ENCODE data around the gene ASXL2. TPM values are rescaled to one million over a fixed set of nuclear protein-coding genes. Genes with fewer than 3 reads are reported as not detected.
"Not testable (repeated sequence)": the region's sequence is repeated elsewhere in the genome, so short reads cannot be mapped to it uniquely, and the experiment has no call there.

Gene ASXL2
- total RNA-seq, 1 donor from 2014 or later = 21.3 TPM

DNA sequence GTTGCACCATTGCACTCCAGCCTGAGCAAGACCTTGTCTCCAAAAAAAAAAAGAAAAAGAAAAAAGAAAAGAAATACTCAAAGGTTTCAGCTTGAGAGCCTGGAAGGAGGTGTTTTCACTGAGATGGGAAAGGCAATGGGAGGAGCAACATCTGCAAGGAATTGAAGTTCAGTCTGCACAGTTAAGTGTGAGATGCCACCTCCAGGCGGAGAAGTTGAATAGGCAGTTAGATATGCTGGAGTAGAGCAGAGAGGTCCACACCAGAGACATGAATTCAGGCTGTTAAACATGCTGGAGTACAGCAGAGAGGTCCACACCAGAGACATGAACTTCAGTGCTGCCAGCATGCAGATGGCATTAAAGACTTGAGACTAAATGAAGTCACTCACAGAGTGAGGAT is 163.5 kb downstream of the ASXL2 start:
- intact Hi-C loops (cut with DNase I) = no loop called here
- ATAC-seq (ENCODE audit: poor library complexity) = no peak
- DNase-seq = no peak

DNA sequence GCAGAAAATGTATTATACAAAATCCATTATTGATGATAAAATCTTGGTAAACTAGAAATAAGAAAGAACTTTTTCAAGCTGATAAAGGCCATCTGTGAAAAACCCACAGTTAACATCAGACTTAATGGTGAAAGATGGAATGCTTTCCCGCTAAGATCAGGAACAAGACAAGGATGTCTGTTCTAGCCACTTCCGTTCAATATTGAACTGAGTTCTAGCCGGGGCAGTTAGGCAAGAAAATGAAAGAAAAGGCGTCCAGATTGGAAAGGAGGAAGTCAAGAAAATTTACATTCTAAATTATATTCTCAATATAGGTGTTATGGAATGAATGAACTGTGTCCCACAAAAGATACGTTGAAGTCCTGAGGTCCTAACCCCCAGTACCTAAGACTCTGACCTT is 165.8 kb downstream of the ASXL2 start:
- ATAC-seq (ENCODE audit: poor library complexity) (no peak), DNase-seq (no peak)
- intact Hi-C loops (cut with DNase I) = no loop called here

DNA sequence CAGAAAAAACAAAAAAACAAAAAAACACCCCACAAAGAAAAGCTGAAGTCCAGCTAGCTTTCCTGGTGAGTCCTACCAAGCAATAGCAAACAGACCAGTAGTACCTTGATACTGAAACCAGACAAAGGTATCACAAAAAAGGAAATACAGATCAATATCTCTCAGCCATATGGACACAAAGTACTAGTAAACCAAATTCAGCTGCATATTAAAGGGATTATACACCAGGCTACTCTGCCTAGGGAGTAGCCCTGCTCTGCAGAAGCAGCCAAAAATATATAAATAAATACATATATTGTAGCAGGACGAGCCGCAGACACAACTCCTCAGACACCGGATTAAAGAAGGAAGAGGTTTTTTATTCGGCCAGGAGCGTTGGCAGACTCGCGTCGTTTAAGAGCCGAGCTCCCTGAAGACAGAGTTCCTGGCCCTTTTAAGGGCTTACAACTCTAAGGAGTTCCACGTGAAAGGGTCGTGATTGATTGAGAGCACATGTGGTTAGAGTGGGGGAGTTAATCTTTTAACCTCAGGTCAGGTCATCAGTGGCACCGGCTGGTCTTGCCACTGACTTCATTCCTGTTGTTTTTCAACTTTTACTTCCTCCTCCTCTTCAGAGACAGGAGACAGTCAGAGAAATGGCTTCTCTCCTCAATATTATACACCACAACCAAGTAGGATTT is 166.5 kb downstream of the ASXL2 start:
- intact Hi-C loops (cut with DNase I) = no loop called here
- ATAC-seq (ENCODE audit: poor library complexity) = no peak
- DNase-seq = no peak

DNA sequence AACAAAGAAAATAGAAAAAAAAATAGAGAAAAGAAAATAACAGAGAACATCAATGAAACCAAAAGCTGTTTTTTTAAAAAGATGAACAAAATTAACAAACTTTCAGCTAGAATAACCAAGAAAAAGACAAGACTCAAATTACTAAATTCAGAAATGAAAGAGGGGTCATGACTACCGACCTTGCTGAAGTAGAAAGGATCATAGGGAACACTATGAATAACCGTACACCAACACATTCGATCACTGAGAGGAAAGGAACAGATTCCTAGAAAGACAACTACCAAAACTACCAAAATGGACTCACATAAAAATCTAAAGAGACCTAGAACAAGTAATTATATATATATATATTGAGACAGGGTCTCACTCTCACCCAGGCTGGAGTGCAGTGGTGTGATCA is 167.5 kb downstream of the ASXL2 start:
- intact Hi-C loops (cut with DNase I) = no loop called here
- ATAC-seq (ENCODE audit: poor library complexity) = no peak

DNA sequence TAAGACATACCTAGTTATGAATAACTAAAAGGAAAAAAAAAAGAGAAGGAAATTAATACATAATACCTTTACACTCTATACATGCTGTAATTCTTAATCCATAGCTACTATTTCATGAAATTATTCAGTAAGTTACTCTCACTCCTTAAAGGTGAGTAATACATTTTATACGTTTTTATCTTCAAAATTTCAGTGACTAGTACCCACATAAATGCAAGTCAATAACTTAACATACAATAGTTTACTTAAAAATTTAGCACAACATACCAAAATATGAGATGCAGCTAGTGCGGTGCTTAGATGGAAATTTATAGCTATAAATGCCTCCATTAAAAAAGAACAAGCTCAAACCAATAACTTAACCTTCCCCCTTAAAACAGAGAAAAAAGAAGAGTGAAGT is 168.9 kb downstream of the ASXL2 start:
- intact Hi-C loops (cut with DNase I) = no loop called here
- DNase-seq = no peak
- ATAC-seq (ENCODE audit: poor library complexity) = no peak

More for the DNA sequence above, 167.5 kb downstream of the ASXL2 start:
- DNase-seq = no peak

DNA sequence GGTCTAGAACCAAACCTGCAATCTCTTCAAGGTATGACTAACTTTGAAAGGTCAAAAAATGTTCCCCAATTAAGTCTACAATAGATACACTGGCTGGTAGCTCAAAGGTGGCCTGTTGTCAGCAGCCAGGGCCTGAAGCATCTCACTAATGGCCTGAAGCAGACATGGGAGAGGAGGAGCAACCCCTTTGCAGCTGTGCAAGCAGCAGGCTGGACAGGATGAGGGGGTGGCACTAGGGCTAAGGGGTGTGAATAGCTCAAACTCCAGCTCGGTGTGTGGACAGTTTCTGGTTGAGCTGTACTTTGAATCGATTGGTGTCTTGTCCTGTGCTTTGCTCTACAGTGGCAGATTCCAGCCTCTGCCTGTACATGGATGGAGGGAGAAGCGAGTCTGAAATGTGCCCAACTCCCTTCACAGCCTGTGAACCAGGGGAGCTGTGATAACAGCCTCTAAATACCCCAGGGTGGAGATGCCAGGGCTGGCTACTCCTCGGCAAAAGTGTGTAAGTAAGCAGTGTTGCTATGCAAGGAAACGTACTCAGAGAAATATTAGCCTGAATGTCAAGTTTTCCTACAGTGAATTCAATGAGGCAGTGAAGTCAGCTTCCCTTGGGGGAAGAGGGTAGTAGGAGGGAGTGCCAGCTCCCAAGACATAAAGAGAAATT is 170.2 kb downstream of the ASXL2 start:
- no peak for ATAC-seq (ENCODE audit: poor library complexity)
- intact Hi-C loops (cut with DNase I) = no loop called here
- DNase-seq = no peak

DNA sequence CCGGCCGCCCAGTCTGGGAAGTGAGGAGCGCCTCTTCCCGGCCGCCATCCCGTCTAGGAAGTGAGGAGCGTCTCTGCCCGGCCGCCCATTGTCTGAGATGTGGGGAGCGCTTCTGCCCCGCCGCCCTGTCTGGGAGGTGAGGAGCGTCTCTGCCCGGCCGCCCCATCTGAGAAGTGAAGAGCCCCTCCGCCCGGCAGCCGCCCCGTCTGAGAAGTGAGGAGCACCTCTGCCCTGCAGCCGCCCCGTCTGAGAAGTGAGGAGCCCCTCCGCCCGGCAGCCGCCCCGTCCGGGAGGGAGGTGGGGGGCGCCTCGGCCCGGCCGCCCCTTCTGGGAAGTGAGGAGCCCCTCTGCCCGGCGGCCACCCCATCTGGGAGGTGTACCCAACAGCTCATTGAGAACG is 172.7 kb downstream of the ASXL2 start:
- ATAC-seq (ENCODE audit: poor library complexity); DNase-seq; intact Hi-C loops (cut with DNase I): not testable (repeated sequence)

DNA sequence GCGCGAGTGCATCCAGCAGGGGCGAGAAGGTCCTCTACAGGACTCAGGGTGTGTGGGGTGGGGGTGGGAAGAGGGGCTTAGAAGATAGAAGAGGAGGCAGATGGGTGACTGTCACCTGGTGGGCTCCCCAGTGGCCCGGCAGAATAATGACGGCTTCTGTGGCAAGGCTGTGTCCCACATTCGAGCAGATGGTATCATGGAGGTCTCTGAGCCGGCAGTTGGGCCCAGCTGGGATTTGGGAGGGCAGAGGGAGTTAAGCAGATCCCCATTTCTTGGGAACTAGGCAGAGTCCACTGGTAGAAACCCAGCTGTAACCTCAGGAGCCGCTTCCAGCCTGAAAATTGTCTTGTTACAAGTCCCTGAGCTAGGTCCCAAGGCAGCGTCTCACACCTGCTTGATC is 176.5 kb downstream of the ASXL2 start:
- intact Hi-C loops (cut with DNase I) = no loop called here
- ATAC-seq (ENCODE audit: poor library complexity) (no peak), DNase-seq (no peak)

DNA sequence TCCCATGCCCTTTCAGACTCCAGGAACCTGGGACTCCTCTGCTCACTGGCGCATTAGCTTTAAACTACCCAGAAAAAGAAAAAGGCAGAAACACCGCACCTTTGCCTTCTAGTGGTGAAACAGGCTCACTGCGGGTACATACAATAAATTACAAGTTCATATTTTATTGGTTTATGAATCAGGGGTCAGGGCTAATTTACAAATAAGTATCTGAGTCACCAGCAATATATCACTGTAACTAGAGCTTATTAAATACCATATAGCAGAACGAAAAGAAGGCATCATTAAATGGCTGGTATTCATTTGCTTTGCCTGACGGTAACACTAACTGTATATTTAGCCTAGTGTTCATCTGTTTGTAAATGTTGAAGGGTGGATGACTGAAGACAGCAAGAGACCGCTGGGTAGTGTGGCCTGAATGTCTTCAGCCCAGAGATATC is 178.0 kb downstream of the ASXL2 start:
- DNase-seq (no peak), ATAC-seq (ENCODE audit: poor library complexity) (no peak)
- intact Hi-C loops (cut with DNase I) = no loop called here

DNA sequence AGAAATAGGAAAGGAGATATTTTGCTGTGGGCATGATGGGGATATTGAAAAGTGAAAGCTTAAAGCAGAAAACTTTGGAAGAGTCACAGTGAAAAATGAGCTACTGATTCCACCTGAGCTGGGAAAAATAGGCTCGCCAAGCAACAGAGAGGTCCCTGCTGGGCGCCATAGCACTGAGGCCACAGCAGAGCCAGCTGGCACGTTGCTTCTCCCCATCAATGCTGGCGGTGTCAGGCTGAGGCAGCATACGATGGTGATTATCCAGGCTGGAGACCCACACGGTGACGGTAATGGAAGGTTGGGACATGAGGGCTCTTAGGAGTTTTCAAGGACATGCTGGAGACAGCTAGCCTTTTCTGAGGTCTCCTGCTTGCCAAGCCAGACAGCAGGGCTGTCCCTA is 179.1 kb downstream of the ASXL2 start:
- no peak for DNase-seq
- intact Hi-C loops (cut with DNase I) = no loop called here
- ATAC-seq (ENCODE audit: poor library complexity) = no peak

DNA sequence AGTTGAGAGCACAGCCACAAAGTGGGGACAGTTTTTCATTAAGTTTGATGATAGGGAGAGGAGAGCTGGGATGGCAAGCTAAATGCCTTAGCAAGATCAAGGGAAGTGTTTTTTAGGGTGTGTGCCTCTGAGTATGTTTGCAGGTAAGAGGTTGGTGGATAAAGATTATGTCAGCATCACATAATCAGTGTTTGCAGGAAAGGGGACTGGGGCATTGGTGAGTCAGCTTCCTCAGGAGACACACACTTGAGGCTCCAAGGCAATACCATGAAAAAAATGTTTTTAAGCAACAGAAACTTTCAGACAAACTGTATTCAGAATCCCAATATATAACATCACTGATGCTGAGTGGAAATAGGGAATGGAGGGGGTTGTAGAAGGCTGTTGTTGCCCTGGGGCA is 179.5 kb downstream of the ASXL2 start:
- intact Hi-C loops (cut with DNase I) = no loop called here

DNA sequence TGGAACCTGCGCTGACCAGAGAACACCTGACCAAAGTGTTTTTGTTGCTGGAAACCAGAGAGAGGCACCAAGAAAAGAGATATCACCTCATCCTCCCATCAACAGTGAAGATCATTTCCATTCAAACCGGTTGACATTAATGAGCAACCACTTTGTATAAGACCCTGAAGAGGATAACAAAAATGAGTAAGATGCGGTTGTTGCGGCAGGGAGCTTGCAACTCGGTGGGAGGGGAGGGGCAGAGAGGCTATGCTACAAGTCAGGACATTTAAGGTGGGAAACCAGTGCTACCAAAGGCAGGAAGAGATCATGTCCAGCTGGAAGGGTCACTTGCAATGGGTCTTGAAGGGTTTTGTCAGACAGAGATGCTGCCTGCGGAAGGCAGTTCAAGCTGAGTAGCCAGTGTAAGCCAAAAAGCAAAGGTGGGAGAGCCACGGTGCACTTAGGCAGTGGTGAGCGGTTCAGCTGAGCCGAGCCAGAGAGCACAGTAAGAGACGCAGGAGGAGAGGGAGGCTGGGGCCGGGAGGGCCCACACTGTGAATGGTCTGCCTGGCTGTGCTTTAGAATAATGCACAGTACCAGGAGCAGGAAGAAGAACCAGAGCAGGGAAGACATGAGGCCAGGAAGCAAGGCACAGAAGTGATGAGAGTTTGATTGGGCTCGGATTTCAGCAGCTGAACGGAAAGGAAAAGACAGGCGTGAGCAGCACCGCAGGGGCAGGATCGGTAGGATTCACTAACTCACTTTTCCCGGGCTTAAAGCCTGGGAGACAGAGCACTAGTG is 180.5 kb downstream of the ASXL2 start:
- no peak for ATAC-seq (ENCODE audit: poor library complexity)
- no peak for DNase-seq
- intact Hi-C loops (cut with DNase I) = no loop called here

More for the DNA sequence above, 179.5 kb downstream of the ASXL2 start:
- no peak for DNase-seq
- ATAC-seq (ENCODE audit: poor library complexity) = no peak

DNA sequence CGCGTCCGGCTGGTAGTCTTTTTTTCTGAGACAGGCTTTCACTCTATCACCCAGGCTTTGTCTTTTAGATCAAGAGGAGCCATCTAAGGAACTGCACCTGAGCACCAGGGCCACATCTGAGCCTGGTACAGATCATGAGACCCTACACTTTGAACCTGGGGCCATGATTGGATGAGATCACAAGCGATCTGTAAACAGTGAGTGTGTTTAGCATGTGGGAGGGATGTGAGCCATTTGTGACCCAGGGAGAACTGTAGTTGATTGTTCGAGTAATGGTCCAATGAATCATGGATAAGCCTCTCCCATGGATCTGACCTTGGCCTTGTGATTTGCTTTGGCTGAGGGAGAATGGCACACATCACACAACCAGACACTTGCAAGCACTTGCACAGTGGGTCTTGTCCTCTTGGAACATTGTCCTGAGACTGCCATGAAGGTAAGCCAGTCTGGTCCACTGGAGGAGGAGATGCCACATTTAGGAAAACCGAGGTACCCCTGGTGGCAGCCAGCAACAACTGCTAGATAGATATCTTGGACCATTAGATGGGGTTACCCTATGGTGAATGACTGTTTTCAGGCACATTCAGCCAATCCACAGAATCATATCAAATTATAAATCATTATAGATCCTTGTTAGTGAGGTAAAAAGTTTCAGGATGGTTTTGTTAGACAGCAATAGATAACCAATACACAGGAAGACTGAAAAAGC is 185.4 kb downstream of the ASXL2 start:
- no peak for ATAC-seq (ENCODE audit: poor library complexity)
- DNase-seq = no peak
- intact Hi-C loops (cut with DNase I) = no loop called here

DNA sequence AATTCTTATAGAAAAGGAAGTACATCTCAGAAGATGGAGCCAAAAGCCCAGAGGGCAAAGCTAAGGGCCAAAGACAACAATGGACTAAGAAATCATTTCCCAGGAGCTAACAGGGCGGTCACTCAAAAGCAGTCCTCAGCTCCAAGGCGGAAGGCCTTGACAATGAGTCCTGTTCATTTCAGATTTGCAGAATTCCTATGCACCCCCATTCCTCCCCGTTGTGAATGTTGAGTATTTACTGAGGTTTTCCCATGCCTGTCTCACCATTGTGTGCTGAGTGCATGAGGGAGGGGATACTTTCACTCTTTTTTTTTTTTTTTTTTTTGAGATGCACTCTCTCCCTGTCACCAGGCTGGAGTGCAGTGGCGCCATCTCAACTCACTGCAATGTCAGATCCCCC is 186.1 kb downstream of the ASXL2 start:
- DNase-seq (no peak), ATAC-seq (ENCODE audit: poor library complexity) (no peak)
- intact Hi-C loops (cut with DNase I) = no loop called here

DNA sequence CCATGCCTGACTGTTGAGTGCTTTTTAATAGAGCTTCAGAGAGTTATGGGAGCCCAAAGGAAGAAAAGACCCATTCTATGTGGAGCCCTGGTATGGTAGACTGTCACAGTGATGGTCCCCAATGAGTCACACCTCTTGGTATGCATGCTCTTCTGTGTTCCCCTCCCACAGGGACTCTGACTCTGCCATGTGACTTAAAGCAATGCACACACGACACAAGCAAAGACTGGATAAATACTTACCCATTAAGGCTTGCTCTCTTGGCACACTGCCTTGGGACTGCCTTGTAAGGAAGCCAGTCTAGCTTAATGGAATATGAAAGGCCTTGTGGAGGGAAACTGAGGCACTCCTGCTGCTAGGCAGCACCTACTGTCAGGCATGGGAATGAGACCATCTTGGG is 188.2 kb downstream of the ASXL2 start:
- ATAC-seq (ENCODE audit: poor library complexity) (no peak), DNase-seq (no peak)
- intact Hi-C loops (cut with DNase I) = no loop called here

DNA sequence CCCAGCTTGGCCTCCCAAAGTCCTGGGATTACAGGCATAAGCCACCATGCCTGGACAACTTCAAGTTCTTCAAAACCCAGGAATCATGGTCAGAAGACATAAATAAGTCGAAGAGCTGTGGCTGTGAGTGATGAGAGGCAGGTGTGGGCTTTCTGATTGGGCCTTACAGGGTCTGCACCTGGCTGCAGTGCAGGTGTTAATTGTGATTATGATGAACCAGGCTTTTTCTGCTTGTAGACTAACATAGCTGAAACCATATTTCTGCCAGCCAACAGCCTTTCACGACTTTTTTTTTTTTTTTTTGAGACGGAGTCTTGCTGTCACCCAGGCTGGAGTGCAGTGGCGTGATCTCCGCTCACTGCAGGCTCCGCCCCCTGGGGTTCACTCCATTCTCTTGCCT is 190.1 kb downstream of the ASXL2 start:
- intact Hi-C loops (cut with DNase I) = no loop called here
- DNase-seq (no peak), ATAC-seq (ENCODE audit: poor library complexity) (no peak)

DNA sequence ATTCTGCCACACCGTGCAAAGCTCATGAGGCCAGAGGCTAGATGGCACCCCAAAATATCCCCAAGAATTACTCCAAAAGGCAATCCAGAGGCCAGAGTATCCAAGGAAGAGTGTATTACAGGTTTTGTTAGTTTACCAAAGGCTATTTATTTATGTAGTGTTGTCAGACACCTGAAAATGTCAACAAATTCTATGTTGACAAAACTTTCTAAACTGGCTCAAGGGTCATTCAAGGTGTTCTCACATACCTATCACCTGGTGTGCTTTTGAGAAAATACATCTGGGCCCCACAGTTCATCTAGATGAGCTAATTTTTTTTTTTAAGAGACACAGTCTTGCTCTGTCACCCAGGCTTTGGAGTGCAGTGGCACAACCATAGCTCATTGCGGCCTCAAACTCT is 192.5 kb downstream of the ASXL2 start:
- no peak for ATAC-seq (ENCODE audit: poor library complexity)
- DNase-seq = no peak
- intact Hi-C loops (cut with DNase I) = no loop called here

DNA sequence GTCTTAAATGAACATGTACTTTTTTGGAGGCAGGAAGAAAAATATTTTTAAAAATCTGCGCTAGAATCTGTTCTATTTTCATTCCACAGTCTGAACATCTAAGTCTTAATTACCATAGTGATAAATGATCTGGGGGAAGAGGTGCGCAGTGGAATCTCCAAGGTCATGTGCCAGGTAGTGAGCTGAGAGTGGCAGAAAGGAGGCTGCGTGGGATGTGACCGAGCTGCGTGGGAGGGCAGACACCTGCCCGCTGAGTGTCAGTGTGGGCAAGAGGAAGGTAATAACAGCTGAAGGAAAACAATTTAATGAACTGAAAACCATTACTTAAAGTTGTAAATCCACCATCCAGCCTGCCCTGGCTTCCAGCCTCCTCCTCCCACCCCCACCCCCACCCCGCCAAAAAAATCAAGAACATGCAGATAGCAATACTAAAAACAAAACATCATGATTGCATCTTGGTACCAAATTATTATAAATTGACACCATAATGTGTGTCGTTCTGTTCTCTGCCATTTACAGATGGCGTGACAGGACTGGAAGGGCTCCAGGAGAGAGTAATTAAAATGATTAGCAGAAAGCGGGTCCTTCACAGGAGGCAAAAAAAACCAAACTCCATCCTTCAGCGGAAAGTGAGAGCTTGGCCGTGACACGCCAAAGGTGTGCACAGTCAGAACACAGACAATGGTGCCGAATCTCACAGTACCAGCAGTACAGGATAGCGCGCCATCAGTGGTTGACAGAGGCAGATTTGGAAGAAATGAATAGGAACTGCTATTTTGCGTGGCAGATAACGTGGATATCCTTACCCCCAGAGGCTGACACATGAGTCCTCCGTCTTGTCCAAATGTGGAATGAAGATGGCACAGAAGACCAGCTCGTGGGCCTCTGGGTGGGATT is 193.5 kb downstream of the ASXL2 start:
- no peak for ATAC-seq (ENCODE audit: poor library complexity)
- no peak for DNase-seq
- intact Hi-C loops (cut with DNase I) = no loop called here
